Putamen (tissue), 1 donor: Measurements from ENCODE around the gene UVRAG.
A peak's percentile ranks its signal among the peaks of the same experiment; 100 is the strongest.

Experiments used
- DNase-seq: peaks from one replicate; pipeline ENCODE4 v3.0.0-alpha.2; 2016; ENCODE audit warnings: low spot score

The UVRAG gene

DNA sequence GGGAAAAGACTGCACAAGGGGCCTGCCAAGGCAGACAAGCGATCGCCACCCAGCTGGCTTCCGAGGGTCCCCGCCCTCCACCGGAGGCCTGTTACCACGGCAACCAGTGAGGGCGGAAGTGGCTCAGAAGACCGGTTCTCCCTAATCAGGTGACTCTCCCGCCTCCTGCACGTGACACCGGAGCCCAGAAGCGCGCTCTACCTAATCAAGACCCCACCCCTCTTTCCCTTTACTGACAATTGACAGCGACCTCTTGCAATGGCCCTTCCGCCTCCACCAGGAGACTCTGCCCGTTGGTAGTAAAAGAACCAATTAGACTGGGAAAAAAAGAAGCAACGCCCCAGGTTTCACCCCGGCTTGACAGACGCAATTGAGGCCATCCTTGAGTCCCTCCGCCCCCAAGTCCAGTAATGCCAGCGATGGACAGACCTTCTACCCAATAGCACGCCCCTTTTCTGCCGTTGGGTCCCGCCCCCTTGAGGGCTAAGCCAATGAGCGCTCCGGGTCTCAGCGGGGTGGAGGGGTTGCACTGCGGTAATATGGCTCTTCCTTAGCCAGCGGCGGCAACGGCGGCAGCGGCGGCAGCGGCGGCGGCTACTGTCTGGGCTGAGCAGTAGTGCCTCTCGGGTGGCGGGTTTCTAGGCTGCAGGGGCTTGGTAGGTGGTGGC lies at the start of gene UVRAG:
TSS of gene UVRAG (plus strand) at position 534 of the 668 bp plus-strand sequence. CDS start 198 bp downstream, outside the sequence.
- DNase-seq = peak; percentile 100

DNA sequence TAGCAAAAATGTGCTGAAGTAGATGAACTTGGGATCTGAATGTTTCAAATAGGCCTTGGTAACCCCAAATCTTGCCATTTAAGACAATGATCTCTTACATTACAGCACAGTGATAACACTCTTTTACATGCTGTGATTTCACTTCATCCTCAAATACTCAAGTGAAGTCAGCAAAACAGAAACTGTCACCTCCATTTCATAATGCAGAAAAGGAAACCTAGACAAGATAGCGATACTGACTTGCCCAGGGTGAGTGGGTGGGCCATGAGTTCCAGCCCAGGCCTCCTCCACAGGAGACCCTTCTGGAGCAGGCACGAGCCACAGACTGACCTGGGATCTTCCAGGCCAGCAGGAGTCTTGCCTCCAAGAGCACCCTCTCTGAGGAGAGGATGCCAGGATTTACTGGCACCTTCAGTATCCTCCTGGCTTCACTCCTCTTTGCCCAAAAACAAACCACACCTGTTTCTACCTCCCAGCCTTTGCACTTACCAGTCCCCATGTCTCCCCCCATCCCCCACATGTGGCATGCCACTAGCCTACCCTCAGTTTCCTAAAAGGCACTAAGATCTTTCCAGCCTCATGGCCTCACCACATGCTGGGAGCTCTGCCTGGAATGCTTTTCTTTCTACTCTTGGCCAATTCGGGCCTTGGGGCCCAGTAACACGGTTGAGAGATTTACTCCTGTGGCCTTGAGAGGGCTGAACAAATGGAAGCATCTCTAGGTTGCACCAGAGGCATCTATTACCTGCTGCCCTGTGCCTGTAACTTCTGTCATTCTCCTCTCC lies 48.4 kb upstream of the UVRAG start:
- DNase-seq = no peak

DNA sequence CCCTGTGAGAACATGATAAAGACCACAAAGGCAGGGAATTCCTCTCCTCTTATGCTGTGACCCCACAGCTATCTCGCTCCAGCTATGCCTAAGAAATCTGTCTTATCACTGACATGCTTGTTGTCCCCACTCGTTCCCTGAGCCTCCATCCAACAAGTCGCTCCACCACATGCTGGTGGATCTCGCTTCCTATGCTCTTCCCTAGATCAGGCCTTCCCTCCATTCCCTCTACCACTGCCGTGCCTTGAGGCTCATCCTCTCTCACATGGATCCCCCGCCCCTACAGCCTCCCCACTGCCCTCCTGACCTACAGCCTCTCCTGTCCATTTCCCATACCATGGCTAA lies 47.8 kb upstream of the UVRAG start:
- DNase-seq = no peak

GRCh38 chr11:75767793-75768111 lies 47.3 kb upstream of the UVRAG start:
- no peak for DNase-seq

GRCh38 chr11:75768112-75768908 lies 46.7 kb upstream of the UVRAG start, which contains the start of gene DGAT2:
Gene DGAT2 (plus strand): TSS chr11:75768778. CDS start chr11:75768992, 214 bp downstream.
- DNase-seq = peak; percentile 36

GRCh38 chr11:75768909-75769771 lies 45.9 kb upstream of the UVRAG start:
- peak; percentile 49 for DNase-seq

DNA sequence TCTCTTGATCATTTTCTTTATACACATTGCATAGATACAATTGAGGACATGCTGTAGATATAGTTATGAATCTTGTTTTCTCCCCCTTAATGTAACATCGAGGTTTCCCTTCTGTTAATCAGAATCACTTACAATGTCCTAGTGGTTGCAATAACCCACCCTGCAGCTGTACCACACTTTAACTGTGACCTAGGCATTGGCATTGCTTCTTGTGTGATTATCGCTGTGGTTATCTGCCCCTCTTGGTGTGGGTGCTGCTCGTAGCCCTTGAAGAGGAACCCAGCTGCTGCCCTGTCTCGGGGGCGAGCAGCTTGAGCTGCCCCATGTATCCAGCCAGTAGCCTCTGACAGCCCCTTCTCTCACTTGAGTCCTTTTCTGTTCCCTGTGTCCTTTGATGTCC lies 44.9 kb upstream of the UVRAG start:
- DNase-seq = no peak

- no peak for DNase-seq
Observed at GRCh38 chr11:75771646-75772410, 43.2 kb upstream of the UVRAG start.

GRCh38 chr11:75773595-75774353 lies 41.2 kb upstream of the UVRAG start:
- no peak for DNase-seq

DNA sequence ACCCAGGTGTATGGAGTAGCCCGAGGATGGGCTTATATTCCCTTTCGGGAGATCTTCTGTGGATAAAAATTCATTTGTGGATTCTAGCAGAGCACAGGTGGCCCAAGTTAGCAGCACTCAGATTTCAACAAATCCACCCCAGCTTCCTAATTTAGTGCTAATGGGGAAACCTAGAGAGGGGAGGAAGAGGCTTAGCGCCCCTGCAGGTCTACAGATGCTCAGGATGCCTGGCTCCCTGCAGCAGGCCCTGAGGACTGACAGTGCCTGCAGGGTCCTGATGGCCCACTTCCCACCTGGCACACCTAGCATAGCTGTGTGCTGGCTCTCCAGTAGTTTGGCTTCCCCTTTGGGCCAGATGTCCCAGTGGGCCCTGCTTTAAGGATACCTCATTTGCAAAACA lies 40.0 kb upstream of the UVRAG start:
- DNase-seq = no peak

GRCh38 chr11:75776546-75776945 lies 38.5 kb upstream of the UVRAG start:
- no peak for DNase-seq

- no peak for DNase-seq
Observed at GRCh38 chr11:75777461-75778110, 37.4 kb upstream of the UVRAG start.

DNA sequence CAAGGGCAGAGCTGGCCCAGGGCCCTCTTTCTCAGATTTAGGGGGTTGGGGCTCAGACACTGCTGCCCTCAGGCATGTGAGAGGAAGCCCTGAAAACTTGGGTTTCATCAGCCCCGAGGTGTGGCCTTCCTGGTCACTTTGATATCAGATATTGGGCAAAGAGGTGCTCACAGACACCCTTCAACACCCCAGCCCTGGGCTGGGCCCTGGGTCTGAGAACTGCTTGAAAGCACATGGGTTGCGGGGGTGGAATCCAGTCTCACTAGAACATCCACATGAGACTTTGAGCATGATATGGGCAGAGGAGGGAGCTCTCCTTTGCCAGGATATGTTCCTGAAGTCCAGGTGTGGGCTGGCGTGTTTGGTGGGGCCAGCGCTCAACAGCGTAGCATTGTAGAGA lies 36.0 kb upstream of the UVRAG start:
- no peak for DNase-seq

DNA sequence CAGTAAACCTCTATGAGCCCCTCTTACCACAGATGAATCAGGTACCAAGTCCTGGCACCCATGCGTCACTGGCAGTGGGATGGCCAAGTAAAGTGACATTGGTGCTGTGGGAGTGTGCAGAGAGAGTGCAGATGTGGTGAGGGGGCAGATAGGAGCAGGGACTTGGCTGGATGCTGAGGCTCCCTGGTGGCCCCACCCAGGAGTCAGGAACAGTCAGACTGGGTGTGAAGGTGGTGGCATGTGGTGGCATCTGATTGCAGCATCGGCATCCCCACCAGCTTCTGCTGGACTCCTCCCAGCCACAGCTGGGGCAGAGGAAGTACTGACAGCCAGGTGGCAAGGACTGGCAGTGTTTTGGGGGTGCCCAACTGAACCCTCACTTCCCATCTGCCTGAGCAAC lies 35.0 kb upstream of the UVRAG start:
- peak; percentile 48 for DNase-seq

GRCh38 chr11:75780888-75781287 lies 34.1 kb upstream of the UVRAG start:
- no peak for DNase-seq

GRCh38 chr11:75781296-75781695 lies 33.7 kb upstream of the UVRAG start:
- no peak for DNase-seq

DNA sequence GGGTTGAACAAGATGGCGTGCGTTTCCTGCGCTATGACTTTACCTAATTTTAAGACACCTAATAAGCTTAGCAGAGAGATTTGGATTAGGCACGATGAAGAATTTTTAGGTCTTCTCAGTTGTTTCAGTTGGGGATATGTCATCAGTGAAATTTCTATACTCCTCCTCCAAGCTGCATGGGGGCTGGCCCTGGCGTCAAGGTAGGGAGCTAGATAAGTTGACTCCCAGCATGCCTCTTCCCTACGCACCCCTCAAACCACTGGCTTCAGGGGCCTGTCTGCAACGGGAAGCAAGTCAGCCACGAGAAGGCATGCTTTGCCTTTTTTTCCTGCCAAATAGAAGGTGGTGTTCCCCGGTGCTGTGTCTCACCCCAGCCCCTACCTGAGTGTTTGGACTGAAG lies 33.2 kb upstream of the UVRAG start:
- DNase-seq = peak; percentile 53

- no peak for DNase-seq
Observed at GRCh38 chr11:75782540-75783263, 32.3 kb upstream of the UVRAG start.

DNA sequence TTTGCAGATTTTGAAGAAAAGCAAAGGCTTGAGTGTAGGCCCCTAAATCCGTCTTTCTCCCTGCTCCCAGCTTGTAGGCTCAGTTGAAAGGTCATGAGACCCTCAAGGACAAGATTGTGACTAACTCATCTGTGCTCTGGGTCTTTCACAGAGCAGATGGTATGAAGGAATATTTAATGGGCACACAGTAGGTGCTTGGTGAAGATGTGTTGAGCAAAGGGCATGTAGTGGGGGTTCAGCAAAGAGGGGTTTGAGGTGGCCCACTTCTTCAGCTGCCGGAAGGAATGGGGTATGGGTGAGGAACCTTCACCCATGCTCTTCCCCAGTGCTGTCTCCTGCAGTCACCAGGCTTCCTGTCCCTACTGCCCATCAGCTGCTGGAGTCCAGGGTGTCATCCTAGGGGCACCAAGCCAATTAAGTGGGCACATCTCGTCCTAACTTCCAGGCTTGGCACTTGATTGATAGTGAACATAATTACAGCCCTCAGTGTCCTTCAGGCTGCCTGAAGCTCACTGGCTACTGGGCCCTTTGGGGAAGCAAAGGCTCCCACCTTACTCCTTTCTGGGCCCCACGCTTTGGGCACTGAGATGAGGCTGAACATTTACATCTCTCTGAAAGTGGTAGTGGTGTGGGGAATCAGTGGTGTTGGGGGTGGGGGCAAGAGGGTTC lies 31.5 kb upstream of the UVRAG start:
- DNase-seq = no peak
